K562 (cell line): Measurements from ENCODE around the gene ZFPM1. TPM values are rescaled to one million over a fixed set of nuclear protein-coding genes. Genes with fewer than 3 reads are reported as not detected.

Experiments used
- ASH1L ChIP-seq: fragments of 450-650 bp; IDR thresholded peaks from 2 replicates; pipeline ENCODE4 v1.6.1; 2018; ENCODE audit warnings: borderline replicate concordance, mild to moderate bottlenecking, low read depth; ENCODE audit not compliant: partially characterized antibody
- CBX5 ChIP-seq: IDR thresholded peaks from 2 replicates; pipeline ENCODE4 v1.6.1; 2014; ENCODE audit warnings: low read depth, borderline replicate concordance
- CHD2 ChIP-seq: IDR thresholded peaks from 2 replicates; pipeline ENCODE4 v1.6.1; 2011; ENCODE audit warnings: low read depth, low read length
- DPF2 ChIP-seq: fragments of 450-650 bp; IDR thresholded peaks from 2 replicates; pipeline ENCODE4 v1.6.1; 2016
- E2F5 ChIP-seq: sonication (generic); formaldehyde crosslinking; IDR thresholded peaks from 2 replicates; pipeline ENCODE4 v1.8.0; 2022; ENCODE audit warnings: mild to moderate bottlenecking, missing genetic modification reagents
- FOSL1 ChIP-seq: fragments of 200-800 bp; sonication (Bioruptor generic); conservative IDR thresholded peaks from 2 replicates; pipeline ENCODE4 v1.6.1; 2016; ENCODE audit warnings: missing genetic modification characterization, missing compliant biosample characterization
- HDAC3 ChIP-seq: fragments of 450-650 bp; IDR thresholded peaks from 2 replicates; pipeline ENCODE4 v1.6.1; 2018; ENCODE audit warnings: borderline replicate concordance, mild to moderate bottlenecking, moderate library complexity; ENCODE audit not compliant: partially characterized antibody
- RB1 ChIP-seq: fragments of 450-650 bp; IDR thresholded peaks from 2 replicates; pipeline ENCODE4 v1.6.1; 2017; ENCODE audit warnings: low read depth, mild to moderate bottlenecking
- SETDB1 ChIP-seq: IDR thresholded peaks from one replicate; pipeline ENCODE4 v1.6.1; 2012; ENCODE audit warnings: low read length, control low read depth, inconsistent platforms
- ZFPM2 ChIP-seq: fragments of 250-450 bp; sonication (Bioruptor Pico); IDR thresholded peaks from 2 replicates; pipeline ENCODE4 v1.5.1; 2022; ENCODE audit warnings: mild to moderate bottlenecking
- ZNF121 ChIP-seq: sonication (generic); formaldehyde crosslinking; conservative IDR thresholded peaks from 2 replicates; pipeline ENCODE4 v1.8.0; 2022; ENCODE audit warnings: missing genetic modification reagents
- ZNF232 ChIP-seq: sonication (generic); formaldehyde crosslinking; IDR thresholded peaks from 2 replicates; pipeline ENCODE4 v1.8.0; 2022; ENCODE audit warnings: mild to moderate bottlenecking, missing genetic modification reagents
- ZNF41 ChIP-seq: fragments of 250-450 bp; sonication (Bioruptor Pico); conservative IDR thresholded peaks from 2 replicates; pipeline ENCODE4 v1.4.0; 2020; ENCODE audit warnings: mild to moderate bottlenecking
- ZNF639 ChIP-seq, 2 experiments: fragments of 200-800 bp in 1 of 2; sonication (Bioruptor generic) in 1 of 2; sonication (generic) in 1 of 2; formaldehyde crosslinking in 1 of 2; IDR thresholded peaks in 1 of 2; conservative IDR thresholded peaks in 1 of 2; 2 replicates each; pipeline versions ENCODE4 v1.5.0 to v1.6.1; 2016 to 2020; ENCODE audit warnings: missing compliant biosample characterization in 1 of 2, missing genetic modification characterization in 1 of 2, missing genetic modification reagents in 1 of 2
- ZNF766 ChIP-seq: fragments of 200-800 bp; sonication (Bioruptor generic); conservative IDR thresholded peaks from 2 replicates; pipeline ENCODE4 v1.6.1; 2016; ENCODE audit warnings: missing genetic modification characterization, missing compliant biosample characterization
- polyA plus RNA-seq, 8 experiments: library from polyadenylated mRNA; depleted of rRNA in 4 of 8; stranded (reverse) in 5 of 8; unstranded in 3 of 8; fragments of >200 nt; fragmentation: Nextera tagmentation in 2 of 8; fragmentation: Illumina TruSeq in 1 of 8; extraction: Ambion mirVana in 2 of 8; extraction: Trizol in 1 of 8; gene quantifications; 2 replicates each; pipeline versions ENCODE4 v1.2.1 to v1.2.3, GENCODE V29; 2011 to 2014; ENCODE audit warnings: inconsistent platforms in 1 of 8, missing spikeins in 1 of 8
- total RNA-seq, 7 experiments: library from RNA; depleted of rRNA in 6 of 7; stranded (reverse); fragments of >200 nt in 6 of 7; fragmentation: Illumina TruSeq in 2 of 7; extraction: Trizol in 2 of 7; gene quantifications; 2 replicates each; pipeline versions ENCODE4 v1.2.1 to v1.2.3, GENCODE V29; 2011 to 2021; ENCODE audit warnings: low replicate concordance in 1 of 7
- TF ChIP-seq, protein P1 (sequence below), 2 experiments: fragments of 450-650 bp in 1 of 2; sonication (generic) in 1 of 2; formaldehyde crosslinking in 1 of 2; IDR thresholded peaks; 2 replicates each; pipeline versions ENCODE4 v1.7.1 to v1.9.0; 2016 to 2022; ENCODE audit warnings: inconsistent platforms in 1 of 2, mild to moderate bottlenecking in 1 of 2, missing genetic modification reagents in 1 of 2

Gene ZFPM1
- total and polyA plus RNA-seq, 9 of the 15 experiments (the other 6 are each of a cell fraction or from before 2014, with no cell fraction given), result 0.03 to 35.9 (median 1.4) TPM

DNA sequence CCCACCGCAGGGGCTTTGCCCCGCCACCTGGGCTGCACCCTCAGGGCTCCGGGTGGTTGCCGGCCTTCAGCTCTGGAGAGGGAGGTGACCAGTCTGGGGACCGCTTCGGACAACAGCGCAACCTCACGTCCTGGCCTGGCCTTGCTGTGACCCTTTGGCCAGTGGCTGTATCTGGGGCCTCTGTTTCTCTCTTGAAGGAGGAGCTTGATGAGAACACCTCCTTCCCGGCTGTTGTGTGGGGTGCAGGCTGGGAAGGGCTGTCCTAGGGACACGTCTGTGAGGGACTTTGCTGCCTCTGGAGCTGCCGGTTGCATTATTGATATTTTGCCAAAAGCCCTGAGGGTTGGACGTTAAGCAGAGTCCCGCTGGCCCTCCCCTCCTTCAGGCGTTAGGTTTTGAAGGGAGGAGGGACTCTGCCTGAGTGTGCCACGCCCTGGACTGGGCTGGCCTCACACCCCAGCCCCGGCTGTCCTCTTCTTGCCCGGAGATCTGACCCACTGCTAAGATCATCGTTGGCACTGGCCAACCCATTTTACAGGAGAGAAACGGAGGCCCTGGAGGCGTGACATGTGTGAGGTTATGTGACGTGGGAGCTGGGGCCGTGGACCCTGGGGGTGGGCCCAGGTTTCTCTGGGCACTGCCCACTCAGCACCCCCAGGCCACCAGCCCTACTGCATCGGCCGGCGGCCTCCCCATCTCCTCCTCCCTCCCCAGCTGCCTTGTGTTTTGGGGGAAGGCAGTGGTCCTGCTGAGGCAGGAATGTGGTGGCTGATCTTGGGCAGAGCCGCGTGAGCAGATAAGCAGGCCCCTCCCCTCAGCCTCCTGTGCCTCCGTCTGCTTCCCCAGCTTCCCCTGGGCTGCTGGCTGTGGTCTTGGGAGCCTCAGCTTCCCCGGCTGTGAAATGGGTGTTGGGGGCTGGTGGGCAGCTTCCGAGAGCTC, 8.5 kb downstream of the ZFPM1 start (continued):
- TF ChIP-seq ZNF41 (no peak), FOSL1 (tag) (no peak; the same call in 1 of the 2 replicates), CBX5 (no peak), HDAC3 (no peak), SETDB1 (no peak), ZFPM2 (CRISPR knock-in tag) (no peak), CHD2 (peak; percentile 30; the same call in 1 of the 2 replicates), ZNF639 (CRISPR knock-in tag; conservative IDR thresholded peaks at IDR 0.05 in 1 of 2, IDR thresholded peaks at IDR 0.05 in 1 of 2) (no peak), RB1 (0 out of 2 replicates have a peak, but pooled peaks have one; percentile 36), DPF2 (peak; percentile 81), ZNF766 (CRISPR knock-in tag) (no peak), E2F5 (CRISPR knock-in tag) (no peak), ZNF232 (CRISPR knock-in tag) (no peak), ASH1L (no peak), ZNF121 (CRISPR knock-in tag) (no peak)
- TF ChIP-seq, protein P1, sequence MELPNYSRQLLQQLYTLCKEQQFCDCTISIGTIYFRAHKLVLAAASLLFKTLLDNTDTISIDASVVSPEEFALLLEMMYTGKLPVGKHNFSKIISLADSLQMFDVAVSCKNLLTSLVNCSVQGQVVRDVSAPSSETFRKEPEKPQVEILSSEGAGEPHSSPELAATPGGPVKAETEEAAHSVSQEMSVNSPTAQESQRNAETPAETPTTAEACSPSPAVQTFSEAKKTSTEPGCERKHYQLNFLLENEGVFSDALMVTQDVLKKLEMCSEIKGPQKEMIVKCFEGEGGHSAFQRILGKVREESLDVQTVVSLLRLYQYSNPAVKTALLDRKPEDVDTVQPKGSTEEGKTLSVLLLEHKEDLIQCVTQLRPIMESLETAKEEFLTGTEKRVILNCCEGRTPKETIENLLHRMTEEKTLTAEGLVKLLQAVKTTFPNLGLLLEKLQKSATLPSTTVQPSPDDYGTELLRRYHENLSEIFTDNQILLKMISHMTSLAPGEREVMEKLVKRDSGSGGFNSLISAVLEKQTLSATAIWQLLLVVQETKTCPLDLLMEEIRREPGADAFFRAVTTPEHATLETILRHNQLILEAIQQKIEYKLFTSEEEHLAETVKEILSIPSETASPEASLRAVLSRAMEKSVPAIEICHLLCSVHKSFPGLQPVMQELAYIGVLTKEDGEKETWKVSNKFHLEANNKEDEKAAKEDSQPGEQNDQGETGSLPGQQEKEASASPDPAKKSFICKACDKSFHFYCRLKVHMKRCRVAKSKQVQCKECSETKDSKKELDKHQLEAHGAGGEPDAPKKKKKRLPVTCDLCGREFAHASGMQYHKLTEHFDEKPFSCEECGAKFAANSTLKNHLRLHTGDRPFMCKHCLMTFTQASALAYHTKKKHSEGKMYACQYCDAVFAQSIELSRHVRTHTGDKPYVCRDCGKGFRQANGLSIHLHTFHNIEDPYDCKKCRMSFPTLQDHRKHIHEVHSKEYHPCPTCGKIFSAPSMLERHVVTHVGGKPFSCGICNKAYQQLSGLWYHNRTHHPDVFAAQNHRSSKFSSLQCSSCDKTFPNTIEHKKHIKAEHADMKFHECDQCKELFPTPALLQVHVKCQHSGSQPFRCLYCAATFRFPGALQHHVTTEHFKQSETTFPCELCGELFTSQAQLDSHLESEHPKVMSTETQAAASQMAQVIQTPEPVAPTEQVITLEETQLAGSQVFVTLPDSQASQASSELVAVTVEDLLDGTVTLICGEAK (IDR thresholded peaks at IDR 0.05), result no peak
- TF ChIP-seq, protein P1 (CRISPR knock-in tag; IDR thresholded peaks at IDR 0.05), result no peak
